ENCODE data around the gene VNN1.
"Not testable (repeated sequence)": the region's sequence is repeated elsewhere in the genome, so short reads cannot be mapped to it uniquely, and the experiment has no call there.

- not testable (repeated sequence) for TF ChIP-seq CTCF (conservative IDR thresholded peaks at IDR 0.05; ENCODE audit: low read depth, low read length); EZH2 (IDR thresholded peaks at IDR 0.05; ENCODE audit: borderline replicate concordance, low read depth, low read length, poor library complexity, severe bottlenecking)
These were observed 77.9 kb downstream of the VNN1 start for GRCh38 chr6:132635906-132636305.

All from A673 (cell line).